Activated CD4-positive, alpha-beta T cell treated with anti-CD3 and anti-CD28 coated beads, Interleukin-2, amount 50 U/mL, for 48 hours (primary cell): ENCODE measurements around the gene PAPPA.

Experiments
- DNase-seq, 2 experiments: peaks; one replicate each; pipeline ENCODE4 v3.0.0-alpha.2; 2020

PAPPA gene

DNA sequence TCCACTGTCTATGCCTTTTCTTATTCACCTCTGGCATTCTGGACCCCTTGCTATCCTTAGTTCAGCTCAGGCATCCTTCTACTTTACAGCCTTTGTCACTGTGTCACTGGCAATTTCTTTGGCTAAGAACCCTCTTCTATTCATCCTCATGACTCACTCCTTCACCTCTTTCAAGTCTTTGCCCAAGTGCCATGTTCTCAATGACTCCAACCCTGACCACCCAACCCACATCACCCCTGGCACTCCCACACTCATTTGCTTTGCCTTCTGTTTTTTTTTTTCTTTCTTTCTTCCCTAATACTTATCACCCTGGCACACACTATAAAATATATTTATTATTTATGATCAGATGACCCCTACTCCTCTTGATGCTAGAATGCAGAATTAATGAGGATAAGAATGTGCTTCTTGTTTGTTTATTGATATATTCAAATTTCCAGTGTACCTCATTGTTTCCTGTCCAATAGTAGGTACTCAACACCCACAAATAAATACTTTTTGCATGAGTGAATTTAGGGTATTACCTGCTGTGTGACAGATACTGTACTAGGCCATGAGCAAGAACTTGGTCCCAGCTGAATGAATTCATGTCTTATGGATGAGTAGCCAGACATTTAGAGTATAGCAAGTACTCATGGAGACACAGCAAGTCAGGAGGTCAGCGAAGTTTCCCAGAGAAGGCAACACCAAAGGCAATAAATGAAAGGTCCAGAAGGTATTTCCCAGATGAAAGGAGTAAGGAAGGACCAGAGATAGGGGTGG lies 236.1 kb downstream of the PAPPA start:
- DNase-seq, result no peak

DNA sequence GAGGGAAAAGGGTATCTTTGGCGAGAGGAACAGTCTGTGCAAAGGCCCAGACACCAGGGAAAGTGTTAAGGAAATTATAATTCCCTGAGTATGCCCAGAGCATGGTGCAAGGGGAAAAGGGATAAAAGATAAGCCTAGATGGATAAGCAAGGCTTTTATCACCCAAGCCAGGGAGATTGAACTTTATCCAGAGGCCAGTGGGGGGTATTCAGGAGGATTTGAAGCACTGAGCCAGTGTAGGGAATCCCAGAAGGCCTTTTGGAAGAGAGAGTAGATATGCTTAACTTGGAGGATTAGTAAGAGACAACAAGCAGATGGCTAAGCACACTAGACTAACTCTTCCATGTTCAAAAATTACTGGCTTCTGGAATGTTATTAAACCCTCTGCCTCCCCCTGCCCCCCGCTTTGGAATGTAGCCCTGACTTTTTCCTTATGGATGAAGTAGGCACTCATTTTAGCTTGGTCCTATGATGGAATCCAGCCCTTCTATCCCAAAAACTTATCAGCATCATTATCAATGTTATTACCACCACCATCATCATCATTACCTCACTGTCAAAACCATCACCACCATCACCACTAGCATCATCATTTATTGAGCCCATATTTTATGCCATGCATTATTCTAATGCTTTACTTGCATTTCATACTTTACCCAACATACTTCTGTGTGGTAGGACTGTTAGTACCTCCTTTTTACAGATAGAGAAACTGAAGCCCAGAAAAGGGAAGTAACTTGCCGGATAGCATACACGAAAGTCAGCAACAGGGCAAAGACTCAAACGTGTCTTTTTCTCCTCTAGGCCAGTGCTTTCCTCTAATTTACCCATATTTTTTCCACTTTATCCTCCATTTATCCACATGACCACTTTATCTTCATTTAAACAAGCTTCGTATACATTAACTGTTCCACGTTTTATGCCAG lies 237.0 kb downstream of the PAPPA start:
- no peak for DNase-seq

DNA sequence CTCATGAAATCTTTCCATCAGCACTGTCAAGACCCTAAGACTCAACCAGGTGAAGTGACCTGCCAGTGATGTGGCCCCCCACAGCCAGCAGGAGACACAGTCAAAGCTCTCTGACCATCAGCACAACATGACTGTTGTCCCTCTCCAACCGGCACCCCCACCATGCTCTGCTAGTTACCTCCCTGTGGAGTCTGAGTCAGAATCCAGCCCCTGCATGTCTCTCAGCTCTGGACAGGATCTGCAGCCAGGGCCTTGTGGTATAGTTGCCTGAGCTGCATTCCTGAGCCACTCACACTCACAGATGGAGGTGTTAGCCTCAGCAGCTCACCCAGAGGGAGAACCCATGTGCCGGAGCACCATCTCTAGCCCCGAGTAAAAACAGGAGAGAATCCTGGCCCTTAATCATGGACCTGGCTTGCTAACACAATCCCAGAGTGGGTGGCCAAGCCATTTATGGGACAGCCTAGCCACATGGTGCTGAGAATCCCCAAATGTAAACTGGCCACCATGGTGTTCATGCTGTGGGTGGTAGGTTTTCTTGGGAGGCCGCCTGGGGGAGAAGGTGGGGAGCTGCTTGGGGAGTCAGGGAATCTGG lies 237.8 kb downstream of the PAPPA start:
- no peak for DNase-seq

GRCh38 chr9:116393198-116393597 lies 239.6 kb downstream of the PAPPA start:
- no peak for DNase-seq

DNA sequence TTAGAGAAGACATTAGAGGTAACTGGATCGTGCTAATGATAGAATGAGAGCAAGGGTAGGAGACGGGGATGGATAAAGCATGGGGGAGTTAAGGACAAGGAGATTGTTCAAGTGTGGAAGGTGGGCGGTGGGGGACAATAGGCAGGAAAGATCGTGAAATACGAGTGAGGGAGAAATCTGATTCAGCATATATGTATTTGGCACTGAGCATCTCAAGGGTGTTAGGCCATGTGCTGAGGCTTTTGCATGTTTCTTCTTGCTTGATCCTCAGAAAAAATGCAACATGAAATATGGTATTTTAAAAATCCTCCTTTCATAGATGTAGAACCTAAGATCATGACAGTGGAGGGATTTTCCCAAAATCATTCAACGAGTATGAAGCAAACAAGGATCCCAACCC lies 240.5 kb downstream of the PAPPA start:
- no peak for DNase-seq

DNA sequence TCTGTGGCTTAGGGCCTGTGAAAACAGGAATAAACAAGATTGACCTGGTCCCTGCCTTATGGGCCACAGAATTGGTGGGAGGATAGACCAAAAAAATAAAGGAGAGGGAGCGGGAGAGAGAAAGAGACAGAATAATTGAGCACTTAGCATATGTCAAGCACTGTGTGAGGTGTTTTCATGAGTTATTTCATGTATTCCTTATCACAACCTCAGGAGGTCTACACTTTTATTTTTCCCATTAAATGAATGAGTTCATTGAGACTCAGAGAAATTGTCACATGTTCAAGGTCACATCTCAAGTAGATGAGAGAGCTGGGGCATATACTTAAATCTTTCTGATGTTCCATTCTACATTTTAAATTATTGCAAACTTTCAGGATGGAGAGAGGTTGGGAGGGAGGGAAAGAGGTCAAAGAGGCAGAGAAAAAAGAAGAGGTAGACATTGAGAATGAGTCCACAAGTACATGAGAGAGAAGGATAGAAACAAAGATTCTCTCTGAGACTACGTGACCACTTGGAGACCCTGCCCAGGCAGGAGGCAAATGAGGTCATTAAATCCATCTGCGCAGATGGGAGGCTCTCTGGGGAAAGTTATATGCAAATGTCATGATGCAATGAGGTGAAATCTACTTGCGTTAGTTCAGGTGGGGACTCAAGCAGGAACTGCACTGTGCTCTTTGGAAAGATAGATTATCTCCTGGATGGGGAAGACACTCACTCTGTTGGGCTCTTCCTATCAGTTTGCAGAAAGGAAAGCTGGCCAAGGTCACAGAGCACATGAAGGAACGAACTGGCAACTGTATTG lies 241.5 kb downstream of the PAPPA start:
- no peak for DNase-seq

GRCh38 chr9:116395699-116396037 lies 242.1 kb downstream of the PAPPA start:
- DNase-seq, result no peak

DNA sequence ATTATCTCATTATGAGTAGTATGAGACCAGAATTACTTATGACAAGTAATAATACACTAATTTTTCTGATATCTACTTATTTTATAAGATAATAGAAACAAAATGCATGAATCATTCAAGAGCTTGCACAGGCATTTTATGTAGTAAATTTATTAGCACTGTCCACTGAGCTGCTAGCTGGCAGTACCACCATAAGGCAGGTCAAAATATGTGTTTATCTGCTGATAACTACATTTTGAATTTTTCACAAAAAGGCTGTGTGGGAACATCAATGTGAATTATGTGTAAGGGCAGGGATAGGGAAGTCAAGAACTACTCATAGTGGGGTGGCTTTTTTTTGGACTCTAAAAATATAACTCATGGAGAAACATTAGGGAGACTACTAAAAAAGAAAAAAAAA lies 249.6 kb downstream of the PAPPA start:
- DNase-seq, result no peak

DNA sequence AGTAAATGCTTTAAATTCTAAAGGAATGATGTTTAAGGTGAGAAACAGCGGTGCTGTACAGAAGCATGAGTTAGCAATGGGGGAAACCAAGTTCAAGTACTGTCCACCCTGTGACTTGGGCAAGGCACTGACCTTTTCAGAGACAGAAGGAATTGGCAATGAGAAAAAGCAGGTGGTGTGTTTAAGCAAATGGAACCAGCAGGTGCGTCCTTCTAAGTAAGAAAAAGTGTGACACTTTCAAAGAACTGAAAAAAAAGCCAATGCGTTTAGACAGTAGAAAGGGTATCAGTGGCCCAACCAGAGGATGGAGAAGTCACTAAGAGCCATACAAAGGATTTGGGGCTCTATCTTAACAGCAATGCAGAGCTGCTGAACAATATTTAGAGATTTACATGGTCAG lies 250.6 kb downstream of the PAPPA start:
- no peak for DNase-seq

DNA sequence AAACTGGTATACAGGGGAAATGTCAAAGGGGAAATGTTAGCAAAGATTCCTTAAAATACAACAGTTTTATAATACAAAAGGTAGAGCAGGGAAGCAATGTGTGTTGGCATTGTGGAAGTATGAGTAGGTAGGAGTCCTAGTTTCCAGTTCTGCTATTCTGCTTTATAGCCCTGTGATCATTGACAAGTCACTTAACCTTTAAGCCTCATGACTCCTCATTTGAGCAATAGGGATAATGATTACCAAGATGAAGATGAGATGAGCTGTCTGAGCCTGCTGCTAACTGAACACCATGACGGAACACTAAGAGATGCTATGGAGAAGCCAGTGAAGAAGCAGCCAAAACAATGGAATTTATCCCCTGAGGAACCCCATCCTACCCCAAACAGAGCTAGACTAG lies 251.7 kb downstream of the PAPPA start:
- DNase-seq, result no peak

GRCh38 chr9:116406469-116406868 lies 252.9 kb downstream of the PAPPA start:
- no peak for DNase-seq

DNA sequence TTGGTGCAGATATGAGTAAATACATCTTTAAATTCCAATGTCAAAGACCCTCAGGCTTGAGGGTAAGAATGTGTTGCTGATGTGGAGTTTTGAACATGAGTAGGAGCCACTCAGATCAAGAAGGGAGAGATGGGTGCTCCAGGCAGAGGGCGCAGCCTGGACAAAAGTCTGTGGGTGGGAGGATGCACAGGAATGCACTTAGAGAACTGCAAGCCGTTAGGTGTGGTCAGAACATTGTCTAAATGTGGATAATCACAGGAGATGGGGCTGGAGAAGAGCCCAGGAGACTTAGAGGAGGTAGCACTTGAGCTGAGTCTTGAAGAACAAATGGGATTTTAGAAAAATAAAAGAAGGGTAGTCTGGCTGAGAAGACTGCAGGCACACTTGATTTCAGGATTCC lies 255.5 kb downstream of the PAPPA start:
- DNase-seq, result no peak

- DNase-seq, result no peak
Measured at GRCh38 chr9:116409638-116410037, 256.0 kb downstream of the PAPPA start.

DNA sequence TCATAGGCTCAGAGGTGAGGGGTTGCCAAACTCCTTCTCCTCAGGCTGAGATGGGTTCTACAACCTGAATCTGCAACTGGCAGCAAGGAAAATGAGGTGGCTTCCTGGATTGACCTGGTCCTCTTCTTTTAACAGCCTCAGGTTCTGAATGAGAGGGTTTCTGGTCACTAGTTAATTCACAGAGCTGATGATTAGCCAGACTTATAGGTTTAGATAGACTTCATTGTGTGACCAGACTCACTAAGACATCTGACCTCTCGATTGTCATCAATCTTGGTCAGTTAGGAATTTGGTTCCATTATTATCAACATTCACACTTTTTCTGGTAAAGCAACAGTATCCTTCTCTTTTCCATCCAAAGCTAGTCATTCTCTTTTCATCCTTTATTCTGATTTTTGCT lies 257.9 kb downstream of the PAPPA start:
- DNase-seq, result no peak

- no peak for DNase-seq
Measured at GRCh38 chr9:116414374-116414773, 260.8 kb downstream of the PAPPA start.

GRCh38 chr9:116416421-116416820 lies 262.8 kb downstream of the PAPPA start:
- DNase-seq, result no peak

GRCh38 chr9:116417464-116417863 lies 263.9 kb downstream of the PAPPA start:
- no peak for DNase-seq

- DNase-seq, result no peak
Measured at GRCh38 chr9:116419181-116419580, 265.6 kb downstream of the PAPPA start.

DNA sequence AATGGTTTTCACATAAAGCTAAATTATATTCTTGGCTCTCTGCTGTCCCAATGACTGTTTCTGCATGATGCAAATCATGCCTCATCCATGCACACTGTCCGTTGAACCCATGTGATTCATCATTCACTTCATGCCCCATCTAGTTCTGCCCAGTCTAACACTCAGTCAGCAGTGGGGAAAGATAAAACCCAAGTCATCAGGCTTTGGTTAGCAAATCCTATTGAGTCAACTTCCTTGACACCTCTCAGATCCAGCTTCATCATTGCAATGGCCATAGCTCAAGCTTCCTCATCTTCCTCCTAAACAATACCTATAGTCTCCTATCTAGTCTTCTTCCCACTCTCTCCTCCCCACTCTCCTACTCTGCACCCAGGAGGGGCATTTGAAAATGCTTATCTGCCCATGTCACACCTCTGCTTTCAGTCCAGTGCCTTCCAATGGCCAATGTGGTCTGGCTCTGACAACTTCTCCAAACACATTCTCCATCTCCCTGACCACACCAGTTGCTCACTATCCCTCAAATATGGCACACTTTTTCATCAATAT lies 267.5 kb downstream of the PAPPA start:
- DNase-seq, result no peak

DNA sequence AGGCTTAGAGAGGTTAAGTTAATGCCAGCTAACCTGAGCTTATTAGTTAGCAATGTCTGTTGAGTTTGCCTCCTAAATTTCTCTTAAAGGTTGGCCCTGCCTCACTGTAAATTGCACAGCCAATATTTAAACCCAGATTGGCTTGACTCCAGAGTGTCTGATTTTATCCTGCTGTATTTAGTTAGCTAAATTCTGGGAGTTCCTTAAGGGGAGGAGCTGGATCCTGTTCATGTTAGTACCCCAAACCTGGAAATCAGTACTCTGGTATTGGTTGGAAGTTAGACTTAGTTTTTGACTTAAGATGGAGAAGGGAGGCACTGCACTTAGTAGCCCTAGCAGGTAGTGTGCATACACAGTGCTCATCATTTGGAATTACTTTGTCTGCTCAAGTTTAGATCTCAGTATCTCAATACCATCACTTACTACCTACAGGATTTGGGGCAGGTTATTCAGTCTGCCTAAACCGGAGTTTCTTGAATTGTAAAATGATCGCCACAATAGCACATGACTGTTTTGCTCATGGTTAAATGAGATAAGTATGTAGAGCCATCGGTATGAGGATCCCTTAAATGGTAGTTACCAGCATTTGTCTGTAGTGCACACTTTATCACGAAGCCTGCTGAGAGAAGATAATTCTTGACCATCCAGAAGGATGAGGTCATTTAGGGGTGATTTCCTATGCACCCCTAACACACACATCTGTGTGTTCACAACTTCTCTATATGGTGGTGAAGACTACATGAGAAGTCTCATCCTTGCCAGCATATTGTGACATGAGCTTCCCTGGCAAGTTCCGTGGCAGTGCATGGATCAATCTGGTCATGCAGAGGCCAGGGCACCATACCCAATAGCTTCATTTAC lies 268.8 kb downstream of the PAPPA start:
- no peak for DNase-seq

GRCh38 chr9:116423149-116423548 lies 269.6 kb downstream of the PAPPA start:
- no peak for DNase-seq

GRCh38 chr9:116425244-116425643 lies 271.7 kb downstream of the PAPPA start:
- no peak for DNase-seq
